H1 (cell line): Measurements from ENCODE around the gene SLC9A7.

ENCODE experiments used
- BRCA1 ChIP-seq: IDR thresholded peaks from 2 replicates; pipeline ENCODE4 v1.6.1; 2012; ENCODE audit warnings: low read depth, low read length, improper control_type of control experiment
- CEBPB ChIP-seq: IDR thresholded peaks from 2 replicates; pipeline ENCODE4 v1.6.1; 2012; ENCODE audit warnings: low read depth, low read length
- CTCF ChIP-seq, 3 experiments: IDR thresholded peaks; 1 replicate in 2 of 3; 2 replicates in 1 of 3; pipeline versions ENCODE4 v1.5.1 to v1.6.1; 2011; ENCODE audit warnings: low read length in 3 of 3, mild to moderate bottlenecking in 3 of 3, inconsistent platforms in 2 of 3, low read depth in 1 of 3, moderate library complexity in 1 of 3; ENCODE audit not compliant: insufficient read depth in 1 of 3; ENCODE audit errors: control extremely low read depth in 1 of 3
- EZH2 ChIP-seq: fragments of 200-600 bp; sonication (generic); IDR thresholded peaks from 2 replicates; pipeline ENCODE4 v1.7.1; 2012; ENCODE audit warnings: low read depth, mild to moderate bottlenecking, moderate library complexity, low read length, inconsistent platforms; ENCODE audit not compliant: severe bottlenecking
- KDM1A ChIP-seq: fragments of 200-600, 300-600 bp; sonication (generic); IDR thresholded peaks from 2 replicates; pipeline ENCODE4 v1.7.1; 2016; ENCODE audit warnings: mild to moderate bottlenecking, low read length, borderline replicate concordance
- MAFK ChIP-seq: IDR thresholded peaks from 2 replicates; pipeline ENCODE4 v1.6.1; 2012; ENCODE audit warnings: low read depth, mild to moderate bottlenecking, improper control_type of control experiment, low read length
- POLR2A ChIP-seq, 2 experiments: IDR thresholded peaks; 1 replicate in 1 of 2; 2 replicates in 1 of 2; pipeline ENCODE4 v1.6.1; 2011; ENCODE audit warnings: low read depth in 2 of 2, low read length in 2 of 2, mild to moderate bottlenecking in 2 of 2; ENCODE audit errors: control extremely low read depth in 1 of 2
- POLR2AphosphoS5 ChIP-seq: IDR thresholded peaks from 2 replicates; pipeline ENCODE4 v1.6.1; 2011; ENCODE audit warnings: low read depth, low read length
- RXRA ChIP-seq: IDR thresholded peaks from 2 replicates; pipeline ENCODE4 v1.6.1; 2011; ENCODE audit warnings: low read depth, mild to moderate bottlenecking, low read length, moderate library complexity; ENCODE audit not compliant: insufficient read depth
- TAF1 ChIP-seq: IDR thresholded peaks from 2 replicates; pipeline ENCODE4 v1.6.1; 2011; ENCODE audit warnings: mild to moderate bottlenecking, low read depth, low read length
- TBP ChIP-seq: IDR thresholded peaks from 2 replicates; pipeline ENCODE4 v1.6.1; 2011; ENCODE audit warnings: low read depth, low read length, improper control_type of control experiment
- USF2 ChIP-seq: IDR thresholded peaks from 2 replicates; pipeline ENCODE4 v1.6.1; 2011; ENCODE audit warnings: low read length, improper control_type of control experiment
- TF ChIP-seq, protein P1 (sequence below): IDR thresholded peaks from 2 replicates; pipeline ENCODE4 v1.6.1; 2012; ENCODE audit warnings: inconsistent platforms

- TF ChIP-seq TAF1 (no peak), EZH2 (no peak), POLR2A (IDR thresholded peaks at IDR 0.05; ENCODE audit: control extremely low read depth in 1 of 2, low read depth in 2 of 2, low read length in 2 of 2) (no peak), CEBPB (no peak), CTCF (IDR thresholded peaks at IDR 0.05; ENCODE audit: control extremely low read depth in 1 of 3, insufficient read depth in 1 of 3, low read depth in 1 of 3, low read length in 3 of 3) (no peak), RXRA (no peak), POLR2AphosphoS5 (no peak), BRCA1 (no peak), KDM1A (no peak), TBP (no peak), MAFK (no peak), USF2 (no peak)
- TF ChIP-seq, protein P1, sequence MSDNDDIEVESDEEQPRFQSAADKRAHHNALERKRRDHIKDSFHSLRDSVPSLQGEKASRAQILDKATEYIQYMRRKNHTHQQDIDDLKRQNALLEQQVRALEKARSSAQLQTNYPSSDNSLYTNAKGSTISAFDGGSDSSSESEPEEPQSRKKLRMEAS, result no peak
Observed at GRCh38 chrX:46584736-46585135, 174.2 kb downstream of the SLC9A7 start.
